ENCODE data around the gene EIF3I. TPM values are rescaled to one million over a fixed set of nuclear protein-coding genes. Genes with fewer than 3 reads are reported as not detected.

EIF3I gene
- total and polyA plus RNA-seq, 2 of the 13 experiments (the other 11 are each of a cell fraction or from before 2014, with no cell fraction given): 210 to 223 TPM

GRCh38 chr1:32250893-32251716 is 28.9 kb downstream of the EIF3I start, which contains the start of gene LCK (continued):
- TF ChIP-seq ZFP37 (CRISPR knock-in tag; IDR thresholded peaks at IDR 0.05; ENCODE audit: borderline replicate concordance) (no peak), PHB2 (IDR thresholded peaks at IDR 0.05; ENCODE audit: partially characterized antibody) (no peak), ZNF275 (CRISPR knock-in tag; IDR thresholded peaks at IDR 0.05; ENCODE audit: borderline replicate concordance) (no peak), RFX5 (IDR thresholded peaks at IDR 0.05; ENCODE audit: low read depth, low read length) (no peak), ELF3 (CRISPR knock-in tag; IDR thresholded peaks at IDR 0.05) (0 out of 2 replicates have a peak, but pooled peaks have one; percentile 10), ZNF235 (CRISPR knock-in tag; IDR thresholded peaks at IDR 0.05; ENCODE audit: borderline replicate concordance) (no peak), HNRNPH1 (optimal IDR thresholded peaks at IDR 0.05; ENCODE audit: low read depth, low read length) (peak; percentile 75), ATF7-NPFF (CRISPR knock-in tag; IDR thresholded peaks at IDR 0.05; ENCODE audit: low read depth) (0 out of 2 replicates have a peak, but pooled peaks have one; percentile 25), ZNF234 (CRISPR knock-in tag; conservative IDR thresholded peaks at IDR 0.05) (no peak), ZNF543 (CRISPR knock-in tag; IDR thresholded peaks at IDR 0.05) (0 out of 2 replicates have a peak, but pooled peaks have one; percentile 1), DPF2 (CRISPR knock-in tag; IDR thresholded peaks at IDR 0.05; ENCODE audit: borderline replicate concordance, low read depth) (no peak), LBX2 (CRISPR knock-in tag; IDR thresholded peaks at IDR 0.05; ENCODE audit: borderline replicate concordance) (no peak), SMAD3 (CRISPR knock-in tag; IDR thresholded peaks at IDR 0.05) (no peak), U2AF1 (optimal IDR thresholded peaks at IDR 0.05; ENCODE audit: low read depth, low read length) (no peak), ZNF121 (CRISPR knock-in tag; IDR thresholded peaks at IDR 0.05) (no peak), MEIS1 (CRISPR knock-in tag; IDR thresholded peaks at IDR 0.05; ENCODE audit: borderline replicate concordance) (no peak), ZNF615 (CRISPR knock-in tag; IDR thresholded peaks at IDR 0.05; ENCODE audit: borderline replicate concordance) (no peak), ZNF775 (CRISPR knock-in tag; IDR thresholded peaks at IDR 0.05; ENCODE audit: borderline replicate concordance) (no peak), RFX3 (CRISPR knock-in tag; IDR thresholded peaks at IDR 0.05) (no peak), SRSF1 (optimal IDR thresholded peaks at IDR 0.05; ENCODE audit: low read depth, low read length) (peak; percentile 32), ZNF362 (CRISPR knock-in tag; IDR thresholded peaks at IDR 0.05; ENCODE audit: borderline replicate concordance) (no peak), ZNF746 (CRISPR knock-in tag; IDR thresholded peaks at IDR 0.05) (no peak), GABPA (IDR thresholded peaks at IDR 0.05; ENCODE audit: low read depth, low read length) (no peak), GABPA (CRISPR knock-in tag; IDR thresholded peaks at IDR 0.05; ENCODE audit: low read depth) (no peak), NFE2L1 (CRISPR knock-in tag; IDR thresholded peaks at IDR 0.05; ENCODE audit: borderline replicate concordance) (no peak)

Measured in HepG2 (cell line).